Umbilical cord (tissue), 2 donors: ENCODE data around the gene ADGRL2. TPM values are rescaled to one million over a fixed set of nuclear protein-coding genes. Genes with fewer than 3 reads are reported as not detected.

Experiments used
- DNase-seq: peaks from one replicate; pipeline ENCODE4 v3.0.0-alpha.2; 2015; ENCODE audit warnings: low spot score
- total RNA-seq: library from RNA; depleted of rRNA; stranded (reverse); fragments of >200 nt; gene quantifications from one replicate; pipeline ENCODE4 v1.2.3, GENCODE V29; 2014; ENCODE audit warnings: low replicate concordance; ENCODE audit not compliant: insufficient read depth

The ADGRL2 gene
- total RNA-seq, 1 donor from 2014 or later: 21.4 TPM

DNA sequence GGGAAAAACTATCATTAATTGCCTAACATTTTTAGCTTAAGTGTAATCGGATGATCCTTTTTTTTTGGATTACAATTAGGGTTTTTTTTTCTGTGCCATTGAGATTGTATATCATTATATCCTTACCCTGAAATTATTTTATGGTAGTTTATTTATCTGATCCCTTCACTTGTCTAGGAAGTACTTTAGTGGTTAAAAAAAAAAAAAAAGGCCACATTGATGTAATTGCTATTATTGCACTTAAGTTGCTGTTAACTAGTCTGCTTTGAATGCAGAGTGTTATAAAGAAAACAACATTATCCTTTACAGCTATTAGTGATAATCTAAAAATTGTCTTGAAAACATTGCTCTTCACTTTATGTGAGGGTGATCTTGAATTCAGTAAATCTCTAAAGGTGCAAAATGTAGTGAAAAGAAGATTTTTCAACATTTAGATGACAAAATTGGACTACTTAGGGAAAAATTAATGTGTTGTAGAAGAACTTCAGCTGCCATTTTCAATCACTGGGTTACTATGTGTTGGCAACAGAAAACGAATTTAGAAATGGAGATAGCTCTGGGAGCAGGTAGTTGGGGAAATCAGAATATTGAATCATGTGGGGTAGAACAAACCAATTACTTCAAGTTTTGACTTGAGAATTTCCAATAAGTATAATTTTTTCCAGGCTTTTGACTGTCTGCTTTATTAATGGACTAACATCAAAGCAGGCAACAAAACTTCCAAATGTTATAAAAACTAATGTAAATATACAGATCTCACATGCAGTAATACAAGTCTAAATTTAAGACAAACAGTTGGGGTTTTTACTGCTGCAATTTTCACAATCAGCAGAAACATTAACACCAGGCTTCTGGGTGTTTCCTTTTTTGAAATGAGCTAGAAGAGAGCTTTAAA lies 5.0 kb downstream of the ADGRL2 start:
- no peak for DNase-seq

DNA sequence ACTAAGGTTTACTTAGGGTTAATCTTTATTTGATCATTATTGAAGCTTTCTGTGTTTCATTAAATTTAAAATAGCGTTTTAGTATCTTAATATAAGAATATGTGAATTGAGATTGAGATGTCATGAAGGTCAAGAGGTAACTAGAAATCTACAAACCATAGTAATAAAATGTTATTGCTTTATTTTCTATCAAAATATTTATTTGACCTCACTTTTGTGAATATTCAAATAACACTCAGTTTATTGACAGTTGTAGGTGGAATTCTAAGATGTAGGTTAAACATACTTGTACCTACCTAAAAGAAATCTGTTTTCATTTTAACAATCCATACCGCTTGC lies 5.7 kb downstream of the ADGRL2 start:
- DNase-seq: no peak

DNA sequence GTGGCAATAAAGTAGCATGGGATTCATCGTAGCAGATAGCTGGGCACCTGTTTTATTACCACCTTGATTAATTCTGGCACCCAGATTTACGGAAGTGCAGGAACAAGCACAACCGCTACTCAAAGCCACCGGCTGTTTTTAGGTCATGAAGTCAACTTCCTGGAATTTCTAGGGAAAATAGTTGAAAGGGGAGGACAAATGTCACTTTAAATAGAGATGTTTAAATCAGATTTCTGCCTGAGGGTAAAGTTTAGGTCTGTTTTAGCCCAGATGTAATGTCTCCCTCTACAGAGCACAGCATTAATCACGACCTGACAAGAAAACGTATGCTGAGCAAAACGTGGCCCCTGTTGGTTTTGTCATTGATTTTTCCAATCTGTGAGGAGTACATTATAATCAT lies 8.0 kb downstream of the ADGRL2 start:
- no peak for DNase-seq

- no peak for DNase-seq
These were observed 9.1 kb downstream of the ADGRL2 start for GRCh38 chr1:81809808-81810207.

GRCh38 chr1:81811757-81812371 lies 11.1 kb downstream of the ADGRL2 start:
- no peak for DNase-seq

DNA sequence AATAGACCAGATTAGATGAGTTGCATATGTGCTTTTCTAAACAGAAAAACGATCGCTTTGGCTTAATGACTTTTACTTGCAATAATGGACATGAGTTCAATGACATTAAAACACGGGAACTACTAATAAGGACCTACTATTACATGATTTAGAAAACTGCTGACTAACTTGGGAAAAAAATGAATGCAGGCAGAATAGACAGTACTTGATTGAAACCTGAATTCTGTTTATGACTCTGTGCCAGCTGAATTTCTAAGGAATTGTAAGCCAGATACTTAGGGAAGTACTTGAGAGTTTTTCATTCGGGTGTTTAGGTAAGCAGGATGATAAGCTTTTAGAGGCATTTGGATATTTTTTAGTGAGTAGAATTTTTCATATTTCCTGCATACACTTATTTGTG lies 12.0 kb downstream of the ADGRL2 start:
- no peak for DNase-seq

DNA sequence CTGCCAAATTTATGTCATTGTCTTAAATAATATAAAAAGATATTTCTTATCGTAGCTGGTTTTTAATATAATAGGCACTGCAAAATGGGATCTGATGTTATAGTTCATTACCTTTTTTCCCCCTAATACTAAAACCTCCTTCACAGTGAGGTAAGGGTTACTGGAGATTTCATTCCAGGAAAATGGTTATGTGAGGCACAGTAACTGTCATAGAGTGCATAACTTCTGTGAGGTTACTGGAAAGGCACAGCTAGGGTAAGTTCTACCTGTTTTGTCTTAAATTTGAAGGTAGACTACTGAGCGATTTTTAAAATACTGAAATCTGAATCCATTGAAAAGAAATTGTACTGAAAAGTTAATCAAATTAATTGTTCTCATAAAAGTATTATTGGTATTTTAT lies 13.0 kb downstream of the ADGRL2 start:
- no peak for DNase-seq

GRCh38 chr1:81819613-81820012 lies 18.9 kb downstream of the ADGRL2 start:
- DNase-seq: no peak

DNA sequence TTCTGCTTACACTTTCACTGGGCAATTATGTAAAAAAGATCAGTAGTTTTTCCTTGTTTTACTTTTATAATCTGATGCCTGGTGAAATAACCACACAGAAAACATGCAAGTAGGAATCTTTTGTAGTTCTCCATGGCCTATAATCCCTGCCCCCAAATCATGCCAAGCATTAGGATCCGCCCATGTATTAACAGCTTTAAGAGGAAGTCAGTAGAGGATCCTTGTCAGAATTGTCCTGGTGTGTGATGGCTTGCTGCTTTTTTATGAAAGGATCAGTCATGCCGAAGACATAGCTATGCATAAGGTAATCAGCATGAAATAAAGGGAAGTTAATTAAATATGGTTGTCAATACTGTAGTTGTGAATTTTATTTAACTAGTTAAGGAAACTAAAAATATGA lies 20.0 kb downstream of the ADGRL2 start:
- DNase-seq: no peak

DNA sequence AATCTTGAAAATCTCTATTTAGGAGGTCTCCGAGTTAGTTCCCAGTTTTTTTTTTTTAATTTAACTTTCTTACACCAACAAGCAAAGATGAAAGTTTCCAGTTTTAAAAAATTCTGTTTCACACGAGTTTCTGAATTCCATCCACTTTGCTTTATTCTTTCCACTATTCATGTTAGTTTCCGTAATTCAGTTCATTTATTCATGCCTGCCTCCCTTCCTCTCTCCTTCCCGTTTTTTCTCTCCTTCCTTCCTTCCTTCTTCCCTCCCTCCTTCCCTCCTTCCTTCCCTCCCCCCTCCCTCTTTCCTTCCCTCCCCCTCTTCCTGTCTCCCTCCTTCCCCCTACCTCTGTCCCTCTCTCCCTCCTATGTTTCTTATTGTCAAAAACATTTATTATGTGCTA lies 22.3 kb downstream of the ADGRL2 start:
- no peak for DNase-seq

GRCh38 chr1:81824759-81825158 lies 24.0 kb downstream of the ADGRL2 start:
- DNase-seq: no peak

- DNase-seq: no peak
These were observed 27.2 kb downstream of the ADGRL2 start for GRCh38 chr1:81827942-81828341.

DNA sequence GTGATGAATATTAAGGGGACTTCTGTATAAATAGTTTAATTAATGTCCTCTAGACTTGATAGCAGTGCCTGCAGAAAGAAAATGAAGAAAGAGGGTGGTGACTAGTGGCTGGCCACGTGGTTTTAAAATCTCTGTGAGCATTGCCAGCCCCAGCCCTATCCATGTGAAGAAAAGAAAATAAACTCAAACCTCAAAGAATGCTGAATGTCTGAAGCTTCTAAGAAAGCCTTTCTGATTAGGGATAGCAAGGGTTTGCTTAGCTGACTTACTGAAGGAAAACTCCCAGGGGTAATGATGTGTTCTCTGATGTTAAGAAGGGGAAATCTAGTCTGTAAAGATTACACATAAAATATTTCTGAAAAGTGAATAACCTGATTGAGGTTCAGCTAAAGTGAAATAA lies 31.8 kb downstream of the ADGRL2 start:
- DNase-seq: peak; percentile 59

GRCh38 chr1:81833722-81834121 lies 33.0 kb downstream of the ADGRL2 start:
- no peak for DNase-seq

GRCh38 chr1:81834268-81834667 lies 33.5 kb downstream of the ADGRL2 start:
- no peak for DNase-seq

DNA sequence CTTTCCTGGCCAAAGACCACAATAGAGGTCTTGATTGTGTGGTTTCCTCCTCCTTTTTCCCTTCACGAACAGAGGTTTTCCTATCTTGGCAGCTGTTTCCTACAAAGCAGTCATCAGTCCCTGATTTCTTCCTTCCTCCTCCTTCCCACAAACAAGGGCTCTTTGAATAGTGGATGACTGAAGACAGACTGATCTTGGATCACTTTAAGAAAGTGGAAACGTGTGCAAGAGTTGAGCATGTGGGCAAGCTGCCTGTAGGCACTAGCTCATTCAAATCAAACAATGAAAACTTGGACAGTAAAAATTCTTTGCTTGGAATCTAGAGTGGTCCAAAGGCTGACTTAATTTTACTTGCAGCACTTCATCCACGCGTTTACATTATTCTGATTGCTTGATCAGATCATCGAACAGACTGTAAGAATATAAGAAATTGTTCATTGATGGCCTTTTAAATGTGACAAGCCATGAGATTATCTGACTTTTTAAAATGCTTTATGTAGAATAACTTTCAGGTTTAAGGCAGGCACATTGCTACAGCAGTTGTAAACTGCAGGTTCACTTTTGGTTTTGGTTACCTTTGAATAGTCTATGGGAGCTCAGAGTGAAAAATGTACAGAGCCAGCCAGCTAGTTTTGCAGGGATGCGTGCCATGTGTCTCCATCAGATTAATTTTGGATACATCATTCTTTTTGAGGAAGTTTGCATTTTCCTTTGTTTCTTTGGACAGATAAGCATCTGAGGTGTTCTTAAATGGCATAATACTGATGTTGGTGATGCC lies 34.4 kb downstream of the ADGRL2 start:
- DNase-seq: peak; percentile 38

GRCh38 chr1:81836007-81836626 lies 35.4 kb downstream of the ADGRL2 start:
- no peak for DNase-seq

GRCh38 chr1:81838600-81839218 lies 38.0 kb downstream of the ADGRL2 start:
- no peak for DNase-seq

GRCh38 chr1:81840805-81841204 lies 40.1 kb downstream of the ADGRL2 start:
- DNase-seq: no peak

DNA sequence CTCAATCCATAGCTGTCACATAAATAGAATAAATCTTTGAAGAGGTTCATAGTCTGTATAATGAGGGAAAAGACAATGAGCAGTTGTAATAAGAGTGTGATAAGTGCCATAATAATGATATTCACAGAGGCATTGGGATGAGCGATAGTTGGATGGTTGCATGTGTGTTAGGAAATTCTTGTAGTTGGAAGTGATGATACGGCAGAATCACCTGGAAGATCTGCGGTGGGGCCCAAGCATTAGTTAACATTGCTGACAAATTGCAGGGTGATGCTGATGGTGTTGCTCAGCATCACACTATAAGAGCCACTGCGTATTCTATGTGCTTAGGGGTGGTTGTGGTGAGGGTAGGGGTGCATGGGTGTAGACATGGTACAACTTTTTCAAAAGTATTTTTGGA lies 41.1 kb downstream of the ADGRL2 start:
- DNase-seq: no peak

GRCh38 chr1:81844477-81844876 lies 43.7 kb downstream of the ADGRL2 start:
- DNase-seq: no peak

GRCh38 chr1:81846630-81847029 lies 45.9 kb downstream of the ADGRL2 start:
- no peak for DNase-seq
